LNCAP (cell line): Measurements from ENCODE around the gene KAT8.

ENCODE experiments used
- CTCF ChIP-seq: fragments of 450-650 bp; IDR thresholded peaks from 2 replicates; pipeline ENCODE4 v1.5.1; 2017; ENCODE audit warnings: mild to moderate bottlenecking

KAT8 gene

GRCh38 chr16:31092330-31092729 is 25.1 kb upstream of the KAT8 start:
- TF ChIP-seq CTCF: no peak

- TF ChIP-seq CTCF: no peak
Measured at GRCh38 chr16:31093132-31093703, 24.2 kb upstream of the KAT8 start.

GRCh38 chr16:31094088-31094423 is 23.4 kb upstream of the KAT8 start:
- no peak for TF ChIP-seq CTCF

GRCh38 chr16:31094424-31095120 is 22.9 kb upstream of the KAT8 start, which contains the start of gene VKORC1:
Gene VKORC1 (minus strand): TSS chr16:31094797. CDS start chr16:31094729, 68 bp downstream.
- no peak for TF ChIP-seq CTCF

DNA sequence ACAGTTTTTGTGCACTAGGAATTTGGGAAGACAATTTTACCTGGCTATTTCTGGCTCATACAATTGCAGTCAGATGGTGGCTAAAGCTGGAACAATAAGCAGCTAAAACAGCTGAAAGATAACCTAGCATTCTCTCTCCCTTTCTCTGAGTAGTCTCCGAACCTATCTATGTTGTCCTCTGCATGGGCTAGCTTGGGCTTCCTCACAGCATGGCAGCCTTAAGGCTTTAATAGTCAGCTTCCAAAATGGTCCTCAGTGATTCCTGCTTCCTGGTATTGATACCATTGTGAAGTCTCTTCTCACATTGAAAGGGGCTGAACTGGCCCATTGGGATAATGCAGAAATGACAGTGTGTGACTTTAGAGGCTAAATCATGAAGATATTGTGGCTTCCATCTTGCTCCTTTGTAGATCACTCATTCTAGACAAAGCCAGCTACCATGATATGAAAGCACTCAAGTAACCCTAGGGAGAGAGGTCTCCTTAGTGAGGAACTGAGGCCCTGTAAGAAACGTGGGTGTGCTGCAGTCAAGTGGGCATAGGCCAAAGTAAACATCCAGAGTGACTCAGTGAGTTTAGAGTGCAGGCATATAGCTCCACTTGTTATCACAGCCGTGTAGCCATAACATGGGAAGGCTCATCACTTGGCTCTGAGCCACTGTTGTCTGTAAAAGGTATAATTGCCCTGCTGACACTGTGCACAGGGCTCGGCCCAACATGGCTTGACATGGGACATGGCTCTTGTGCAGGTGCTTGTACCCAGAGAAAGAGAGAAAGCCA is 17.4 kb upstream of the KAT8 start:
- TF ChIP-seq CTCF: no peak

GRCh38 chr16:31105677-31106213 is 11.7 kb upstream of the KAT8 start:
- TF ChIP-seq CTCF: peak; percentile 84

DNA sequence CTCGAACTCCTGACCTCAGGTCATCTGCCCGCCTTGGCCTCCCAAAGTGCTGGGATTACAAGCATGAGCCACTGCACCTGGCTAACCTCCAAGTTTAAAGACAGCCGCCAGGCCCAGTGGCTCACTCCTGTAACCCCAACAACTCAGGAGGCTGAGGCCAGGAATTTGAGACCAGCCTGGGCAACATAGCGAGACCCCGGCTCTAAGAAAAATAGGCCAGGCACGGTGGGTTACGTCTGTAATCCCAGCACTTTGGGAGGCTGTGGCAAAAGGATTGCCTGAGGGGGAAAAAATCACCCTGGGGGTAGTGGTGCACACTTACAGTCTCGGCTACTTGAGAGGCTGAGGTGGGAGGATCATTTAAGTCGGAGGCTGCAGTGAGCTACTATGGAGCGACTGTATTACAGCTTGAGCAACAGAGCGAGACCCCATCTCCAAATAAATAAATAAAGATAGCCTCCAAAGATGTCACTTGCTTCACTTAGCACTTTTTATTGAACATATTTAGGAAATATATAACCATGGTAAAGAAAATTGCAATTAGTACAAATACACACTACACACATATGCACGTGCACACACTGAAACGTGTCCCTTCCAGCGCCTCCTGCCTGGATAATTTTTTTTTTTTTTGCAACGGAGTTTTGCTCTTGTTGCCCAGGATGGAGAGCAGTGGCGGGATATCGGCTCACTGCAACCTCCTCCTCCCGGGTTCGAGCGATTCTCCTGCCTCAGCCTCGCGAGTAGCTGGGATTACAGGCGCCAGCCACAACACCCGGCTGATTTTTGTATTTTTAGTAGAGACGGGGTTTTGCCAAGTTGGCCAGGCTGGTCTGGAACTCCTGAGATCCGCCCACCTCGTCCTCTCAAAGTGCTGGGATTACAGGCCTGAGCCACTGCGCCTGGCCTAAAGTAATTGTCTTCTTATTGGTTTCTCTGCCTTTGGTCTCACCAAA is 10.7 kb upstream of the KAT8 start:
- TF ChIP-seq CTCF: no peak
